ENCODE results near the gene TOR1A. TPM values are rescaled to one million over a fixed set of nuclear protein-coding genes. Genes with fewer than 3 reads are reported as not detected.

Gene TOR1A
- total RNA-seq, 4 donors from 2014 or later: 18.1 to 31.9 (median 24.9) TPM

DNA sequence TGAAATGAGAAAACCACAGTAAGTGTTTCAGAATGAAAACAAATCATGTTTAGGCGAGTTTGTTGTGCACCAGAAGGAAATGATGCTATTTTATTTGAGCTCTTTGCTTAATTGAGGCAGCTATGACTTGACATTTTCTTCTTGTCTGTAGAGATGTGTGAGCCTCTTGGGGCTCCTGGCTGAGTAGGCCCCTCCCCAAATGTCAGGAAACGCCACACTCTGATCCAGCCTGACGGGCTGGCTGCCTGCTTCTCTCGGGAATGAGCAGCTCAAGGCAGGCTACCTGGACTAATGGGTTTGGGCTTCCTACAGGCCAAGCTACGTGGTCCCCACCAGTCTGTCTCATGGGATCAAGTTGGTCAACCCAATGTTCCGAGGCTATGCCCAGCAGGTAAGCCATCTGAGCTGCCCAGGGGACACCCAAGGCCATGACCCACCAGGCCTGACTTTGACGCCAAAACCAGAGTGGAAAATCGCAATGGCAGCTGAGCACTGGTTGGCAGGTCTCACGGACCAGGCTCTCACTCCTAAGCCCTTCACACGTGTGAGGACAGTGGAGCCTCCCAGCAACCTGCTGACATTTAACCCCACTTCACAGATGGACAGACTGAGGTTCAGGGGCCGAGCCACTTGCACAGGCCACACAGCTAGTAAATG is 41.2 kb upstream of the TOR1A start:
- intact Hi-C loops (cut with DNase I; ENCODE audit: low total_unique reads) (no loop called here), in situ Hi-C loops (cut with MboI; ENCODE audit: low sequenced_read_pairs in 4 of 4) (no loop called here)
- no peaks in the 10 kb centered on the region for H3K4me1 ChIP-seq

DNA sequence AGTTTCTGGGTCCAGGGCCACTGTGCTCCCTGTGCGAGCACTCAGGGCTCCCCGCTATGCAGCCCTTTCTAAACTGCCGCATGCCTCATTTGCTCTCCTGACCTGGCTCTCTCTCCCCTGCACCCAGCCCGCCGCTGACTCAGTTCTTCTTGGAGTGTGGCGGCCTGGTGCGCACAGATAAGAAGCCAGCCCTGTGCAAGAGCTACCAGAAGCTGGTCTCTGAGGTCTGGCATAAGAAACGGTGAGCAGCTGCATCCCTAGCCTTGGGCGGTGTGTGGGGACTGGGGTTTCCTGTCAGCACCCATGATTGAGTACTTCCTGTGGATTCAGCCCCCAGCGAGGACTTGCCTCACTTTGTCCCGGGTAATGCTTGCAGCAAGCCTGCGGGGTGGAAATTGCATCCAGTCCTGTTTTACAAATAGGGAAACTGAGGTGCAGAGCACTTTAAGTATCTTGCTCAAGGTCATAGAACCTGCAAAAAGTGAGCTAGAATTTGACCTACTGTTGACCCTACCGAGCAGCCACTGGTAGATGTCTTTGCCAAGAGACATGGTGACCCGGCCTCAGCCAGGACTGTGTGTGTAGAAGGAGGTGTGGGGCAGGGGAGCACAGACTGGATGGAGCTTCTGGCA is 39.2 kb upstream of the TOR1A start:
- no peak for TF ChIP-seq POLR2A (IDR thresholded peaks at IDR 0.05)
- TF ChIP-seq, protein P1, sequence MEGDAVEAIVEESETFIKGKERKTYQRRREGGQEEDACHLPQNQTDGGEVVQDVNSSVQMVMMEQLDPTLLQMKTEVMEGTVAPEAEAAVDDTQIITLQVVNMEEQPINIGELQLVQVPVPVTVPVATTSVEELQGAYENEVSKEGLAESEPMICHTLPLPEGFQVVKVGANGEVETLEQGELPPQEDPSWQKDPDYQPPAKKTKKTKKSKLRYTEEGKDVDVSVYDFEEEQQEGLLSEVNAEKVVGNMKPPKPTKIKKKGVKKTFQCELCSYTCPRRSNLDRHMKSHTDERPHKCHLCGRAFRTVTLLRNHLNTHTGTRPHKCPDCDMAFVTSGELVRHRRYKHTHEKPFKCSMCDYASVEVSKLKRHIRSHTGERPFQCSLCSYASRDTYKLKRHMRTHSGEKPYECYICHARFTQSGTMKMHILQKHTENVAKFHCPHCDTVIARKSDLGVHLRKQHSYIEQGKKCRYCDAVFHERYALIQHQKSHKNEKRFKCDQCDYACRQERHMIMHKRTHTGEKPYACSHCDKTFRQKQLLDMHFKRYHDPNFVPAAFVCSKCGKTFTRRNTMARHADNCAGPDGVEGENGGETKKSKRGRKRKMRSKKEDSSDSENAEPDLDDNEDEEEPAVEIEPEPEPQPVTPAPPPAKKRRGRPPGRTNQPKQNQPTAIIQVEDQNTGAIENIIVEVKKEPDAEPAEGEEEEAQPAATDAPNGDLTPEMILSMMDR (IDR thresholded peaks at IDR 0.05 in 4 of 5, conservative IDR thresholded peaks at IDR 0.05 in 1 of 5): no peak
- in situ Hi-C loops (cut with MboI; ENCODE audit: low sequenced_read_pairs in 4 of 4): no loop called here
- Histone ChIP-seq H3K36me3 (peaks cover 0 to 52% of the 10 kb centered on the region in 2 donors), H3K4me1 (no peaks in the 10 kb centered on the region), H3K27ac (no peak overlapping the region), H3K9me3 (no peaks in the 10 kb centered on the region), H3K4me3 (no peak overlapping the region), H3K27me3 (no peaks in the 10 kb centered on the region)
- intact Hi-C loops (cut with DNase I; ENCODE audit: low total_unique reads): no loop called here
- ATAC-seq (no peak), DNase-seq (no peak)

More for the DNA sequence above, 41.2 kb upstream of the TOR1A start:
- Histone ChIP-seq H3K36me3 (peaks cover 0 to 44% of the 10 kb centered on the region in 2 donors), H3K4me3 (no peak overlapping the region), H3K27me3 (no peaks in the 10 kb centered on the region), H3K9me3 (no peaks in the 10 kb centered on the region), H3K27ac (no peak overlapping the region)
- no peak for TF ChIP-seq POLR2A (IDR thresholded peaks at IDR 0.05)
- TF ChIP-seq, protein P1 (IDR thresholded peaks at IDR 0.05 in 4 of 5, conservative IDR thresholded peaks at IDR 0.05 in 1 of 5): no peak
- ATAC-seq: no peak
- DNase-seq: no peak

DNA sequence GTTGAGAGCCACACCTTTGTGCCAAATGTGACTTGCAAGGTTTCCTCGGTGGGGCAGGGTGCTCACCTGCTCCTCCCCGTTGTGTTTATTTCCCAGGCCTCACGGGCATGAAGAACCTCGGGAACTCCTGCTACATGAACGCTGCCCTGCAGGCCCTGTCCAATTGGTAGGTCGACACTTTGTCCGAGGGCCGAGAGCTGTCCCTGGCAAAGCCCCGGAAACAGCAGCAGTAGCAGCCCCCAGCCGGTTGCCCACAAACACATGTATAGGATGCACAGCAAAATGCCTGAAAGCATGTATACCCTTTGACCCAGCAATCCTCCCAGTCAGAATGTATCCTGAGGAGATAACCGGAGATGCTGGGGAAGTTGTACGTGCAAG is 37.5 kb upstream of the TOR1A start:
- H3K9me3 ChIP-seq: no peaks in the 10 kb centered on the region

DNA sequence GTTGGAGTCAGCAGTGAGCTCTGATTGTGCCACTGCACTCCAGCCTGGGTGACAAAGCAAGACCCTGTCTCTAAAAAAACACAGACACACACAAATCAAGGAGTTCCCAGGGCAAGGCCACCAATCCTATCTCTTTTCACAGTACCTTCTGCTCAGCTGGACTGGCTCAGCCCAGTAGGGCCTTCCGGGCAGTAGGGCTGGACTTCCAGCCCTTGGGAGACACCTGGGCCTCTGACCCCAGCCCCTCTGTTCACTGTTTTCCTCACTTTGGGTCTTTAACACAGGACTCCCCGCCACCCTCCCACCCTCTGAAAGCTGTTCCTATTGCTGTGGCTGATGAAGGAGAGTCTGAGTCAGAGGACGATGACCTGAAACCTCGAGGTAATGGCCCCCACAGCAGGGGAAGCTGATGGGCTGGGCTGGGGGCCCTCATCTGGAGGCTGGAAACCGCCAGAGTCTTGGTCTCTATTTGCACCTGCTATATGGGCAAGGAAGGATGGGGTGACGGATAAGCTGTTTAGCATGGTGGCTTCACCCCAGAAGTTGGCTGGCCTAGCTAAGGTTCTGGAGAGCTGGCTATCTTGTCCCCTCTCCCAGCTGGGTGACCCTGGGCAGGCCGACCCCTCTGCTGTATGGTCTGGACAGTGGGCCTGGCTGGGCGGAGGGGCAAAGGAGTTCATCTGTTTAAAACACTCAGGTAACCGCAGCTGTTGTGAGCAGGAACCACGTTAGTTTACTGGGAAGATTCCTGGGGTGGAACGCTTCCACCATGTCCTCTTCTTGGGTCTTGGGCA is 36.9 kb upstream of the TOR1A start:
- intact Hi-C loops (cut with DNase I; ENCODE audit: low total_unique reads): no loop called here
- DNase-seq (no peak), ATAC-seq (no peak)
- Histone ChIP-seq H3K27me3 (no peaks in the 10 kb centered on the region), H3K4me1 (no peaks in the 10 kb centered on the region), H3K4me3 (no peak overlapping the region), H3K27ac (no peak overlapping the region), H3K9me3 (no peaks in the 10 kb centered on the region), H3K36me3 (peaks cover 0 to 61% of the 10 kb centered on the region in 2 donors)
- in situ Hi-C loops (cut with MboI; ENCODE audit: low sequenced_read_pairs in 4 of 4): no loop called here
- TF ChIP-seq, protein P1 (IDR thresholded peaks at IDR 0.05 in 4 of 5, conservative IDR thresholded peaks at IDR 0.05 in 1 of 5): no peak
- TF ChIP-seq POLR2A (IDR thresholded peaks at IDR 0.05): no peak

More for the DNA sequence above, 37.5 kb upstream of the TOR1A start:
- H3K36me3 ChIP-seq: peaks cover 0 to 57% of the 10 kb centered on the region in 2 donors
- in situ Hi-C loops (cut with MboI; ENCODE audit: low sequenced_read_pairs in 4 of 4) (no loop called here), intact Hi-C loops (cut with DNase I; ENCODE audit: low total_unique reads) (no loop called here)
- no peaks in the 10 kb centered on the region for H3K4me1 ChIP-seq
- no peak overlapping the region for H3K27ac ChIP-seq
- no peak for TF ChIP-seq POLR2A (IDR thresholded peaks at IDR 0.05)
- TF ChIP-seq, protein P1 (IDR thresholded peaks at IDR 0.05 in 4 of 5, conservative IDR thresholded peaks at IDR 0.05 in 1 of 5): no peak
- no peaks in the 10 kb centered on the region for H3K27me3 ChIP-seq
- ATAC-seq (no peak), DNase-seq (no peak)
- no peak overlapping the region for H3K4me3 ChIP-seq

Measured in gastrocnemius medialis (tissue), 4 donors.